H7 (cell line): Measurements from ENCODE around the gene GNG4. TPM values are rescaled to one million over a fixed set of nuclear protein-coding genes. Genes with fewer than 3 reads are reported as not detected.
"Not testable (repeated sequence)": the region's sequence is repeated elsewhere in the genome, so short reads cannot be mapped to it uniquely, and the experiment has no call there.

ENCODE experiments used
- DNase-seq: peaks from one replicate; pipeline ENCODE4 v3.0.0; 2012
- H3K27me3 ChIP-seq: 2 replicates; pipeline ENCODE4 v1.6.0; 2011; ENCODE audit warnings: mild to moderate bottlenecking, low read length; ENCODE audit not compliant: control insufficient read depth, insufficient read depth
- H3K36me3 ChIP-seq: replicated peaks from 2 replicates; pipeline ENCODE4 v1.5.1; 2011; ENCODE audit warnings: low read length; ENCODE audit not compliant: control insufficient read depth, insufficient read depth
- H3K4me3 ChIP-seq: 2 replicates; pipeline ENCODE4 v1.5.1; 2011; ENCODE audit warnings: low read depth, mild to moderate bottlenecking, control low read depth, low read length, moderate library complexity; ENCODE audit not compliant: insufficient read depth
- total RNA-seq: library from RNA; depleted of rRNA; stranded (reverse); fragments of >200 nt; shearing (Covaris generic); gene quantifications from 2 replicates; pipeline ENCODE4 v1.2.3, GENCODE V29; 2014

The GNG4 gene
- total RNA-seq, 1 experiment from 2014 or later: 39.0 TPM

DNA sequence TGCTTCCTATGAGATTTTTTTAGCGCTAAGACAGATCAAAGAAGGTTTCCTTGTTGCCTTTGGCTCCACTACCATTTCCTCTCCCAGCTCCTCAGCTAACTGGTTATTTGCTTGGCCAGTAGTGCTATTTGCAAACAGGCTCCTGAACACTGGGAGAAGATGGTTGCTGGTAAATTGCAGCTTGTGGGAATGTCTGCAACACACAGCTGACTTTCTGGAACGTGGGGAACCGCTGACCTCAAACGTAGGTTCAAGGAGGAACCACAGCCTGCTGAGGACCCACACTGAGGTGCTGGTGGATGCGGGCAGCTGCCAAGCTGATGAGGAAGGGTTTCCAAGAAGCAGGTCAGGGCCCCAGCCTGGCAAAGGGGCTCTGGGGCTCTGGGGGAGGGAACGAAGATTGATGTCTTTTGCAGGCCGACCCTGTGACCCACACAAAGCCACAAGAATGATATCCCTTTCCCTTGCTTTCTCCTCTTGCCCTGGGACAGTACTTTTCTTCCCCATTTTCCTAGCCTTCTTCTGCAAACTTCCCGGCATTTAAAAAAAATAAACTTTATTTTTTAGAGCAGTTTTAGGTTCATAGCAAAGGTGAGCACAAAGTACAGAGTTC lies 24.8 kb downstream of the GNG4 start:
- Histone ChIP-seq H3K36me3 (no peaks in the 10 kb centered on the region), H3K27me3 (no peaks in the 10 kb centered on the region), H3K4me3 (no peak overlapping the region)
- DNase-seq: no peak

DNA sequence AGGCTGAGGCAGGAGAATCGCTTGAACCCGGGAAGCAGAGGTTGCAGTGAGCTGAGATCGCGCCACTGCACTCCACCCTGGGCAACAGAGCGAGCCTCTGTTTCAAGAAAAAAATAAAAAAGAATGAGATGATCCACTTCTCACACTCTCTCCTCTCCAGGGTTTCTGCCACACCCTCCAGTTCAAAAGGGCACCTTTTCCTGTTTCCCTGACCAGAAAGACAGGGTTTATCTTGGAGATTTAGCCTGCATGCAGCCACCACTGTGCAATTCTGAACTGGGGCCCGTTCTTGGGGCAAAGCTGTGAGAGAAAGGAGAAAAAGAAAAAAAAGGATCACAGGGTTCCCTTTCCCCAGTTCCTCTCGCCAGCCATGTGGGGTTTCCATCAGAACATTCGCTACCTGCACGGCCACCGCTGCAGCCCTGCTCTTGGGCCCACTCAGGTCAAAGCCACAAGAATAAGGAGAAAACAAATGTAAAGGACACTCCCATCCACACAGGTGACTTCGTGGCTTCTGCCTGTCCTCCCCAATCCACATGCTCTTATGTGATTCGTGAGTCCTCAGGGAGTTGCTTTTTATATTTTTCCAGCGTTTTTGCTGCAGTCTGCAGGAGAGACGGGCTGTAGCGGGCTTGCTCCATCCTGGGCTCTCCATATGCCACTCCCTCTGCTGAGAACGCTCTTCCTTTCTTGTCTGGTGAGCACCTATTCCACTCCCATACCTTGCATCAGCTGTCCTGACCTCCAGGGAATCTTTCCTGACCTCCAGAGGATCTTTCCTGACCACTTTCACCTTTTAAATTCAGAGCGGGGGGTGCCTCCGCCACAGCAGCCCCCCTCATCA lies 26.4 kb downstream of the GNG4 start:
- Histone ChIP-seq H3K27me3 (no peaks in the 10 kb centered on the region), H3K36me3 (no peaks in the 10 kb centered on the region), H3K4me3 (no peak overlapping the region)
- DNase-seq: no peak

DNA sequence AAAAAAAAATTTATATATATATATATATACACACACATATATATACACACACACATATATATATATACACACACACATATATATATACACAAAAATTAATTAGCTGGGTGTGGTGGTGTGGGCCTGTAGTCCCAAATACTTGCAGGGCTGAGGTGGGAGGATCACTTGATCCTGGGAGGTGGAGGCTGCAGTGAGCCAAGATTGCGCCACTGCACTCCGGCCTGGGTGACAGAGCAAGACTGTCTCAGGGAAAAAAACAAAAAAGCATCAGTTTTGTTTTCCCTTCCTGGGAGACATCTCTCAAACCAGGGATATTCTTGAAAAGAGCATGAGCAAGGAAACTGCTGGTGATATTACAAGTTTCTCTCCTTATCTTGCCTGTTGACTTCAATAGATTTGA lies 30.4 kb downstream of the GNG4 start:
- not testable (repeated sequence) for H3K27me3 ChIP-seq, H3K36me3 ChIP-seq, DNase-seq

DNA sequence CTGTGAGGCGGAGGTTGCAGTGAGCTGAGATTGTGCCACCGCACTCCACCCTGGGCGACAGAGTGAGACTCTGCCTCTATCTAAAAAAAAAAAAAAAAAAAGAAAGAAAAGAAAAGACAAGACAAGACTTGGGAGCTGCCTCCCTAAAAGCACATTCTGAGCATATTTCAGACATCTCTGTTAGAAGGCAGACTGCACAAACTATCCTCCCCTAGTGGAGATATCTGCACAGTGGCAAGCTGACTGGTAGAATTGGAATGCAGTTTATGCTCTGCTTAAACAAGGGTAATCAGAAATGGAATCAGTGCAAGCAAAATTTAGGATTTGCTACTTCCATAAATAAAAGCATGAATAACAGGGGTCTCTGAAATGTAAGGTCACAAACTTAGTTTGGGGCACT lies 31.8 kb downstream of the GNG4 start:
- no peak for DNase-seq
- H3K36me3 ChIP-seq: no peaks in the 10 kb centered on the region
- H3K27me3 ChIP-seq: no peaks in the 10 kb centered on the region
- no peak overlapping the region for H3K4me3 ChIP-seq

More for the DNA sequence above, 30.4 kb downstream of the GNG4 start:
- not testable (repeated sequence) for H3K4me3 ChIP-seq

DNA sequence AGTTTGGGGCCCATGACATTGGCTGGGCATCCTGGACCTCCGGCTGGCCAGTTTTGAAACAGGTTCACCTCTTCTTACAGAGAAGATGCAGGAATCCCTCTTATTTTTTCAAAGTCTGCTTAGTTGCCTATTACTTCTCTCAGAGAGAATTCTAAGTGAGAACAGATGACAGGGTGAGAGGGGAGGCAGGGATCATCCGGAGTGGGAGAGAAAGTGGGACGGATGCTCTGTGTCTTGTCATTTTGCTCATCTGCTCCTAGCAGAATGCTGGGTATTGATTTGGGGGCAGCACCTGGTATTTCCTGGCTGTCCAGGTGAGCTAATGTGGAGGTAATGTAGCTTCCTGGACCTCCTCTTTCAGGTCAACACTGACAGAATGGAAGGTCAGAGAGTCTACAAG lies 32.4 kb downstream of the GNG4 start:
- DNase-seq: no peak
- Histone ChIP-seq H3K36me3 (no peaks in the 10 kb centered on the region), H3K27me3 (no peaks in the 10 kb centered on the region), H3K4me3 (no peak overlapping the region)

DNA sequence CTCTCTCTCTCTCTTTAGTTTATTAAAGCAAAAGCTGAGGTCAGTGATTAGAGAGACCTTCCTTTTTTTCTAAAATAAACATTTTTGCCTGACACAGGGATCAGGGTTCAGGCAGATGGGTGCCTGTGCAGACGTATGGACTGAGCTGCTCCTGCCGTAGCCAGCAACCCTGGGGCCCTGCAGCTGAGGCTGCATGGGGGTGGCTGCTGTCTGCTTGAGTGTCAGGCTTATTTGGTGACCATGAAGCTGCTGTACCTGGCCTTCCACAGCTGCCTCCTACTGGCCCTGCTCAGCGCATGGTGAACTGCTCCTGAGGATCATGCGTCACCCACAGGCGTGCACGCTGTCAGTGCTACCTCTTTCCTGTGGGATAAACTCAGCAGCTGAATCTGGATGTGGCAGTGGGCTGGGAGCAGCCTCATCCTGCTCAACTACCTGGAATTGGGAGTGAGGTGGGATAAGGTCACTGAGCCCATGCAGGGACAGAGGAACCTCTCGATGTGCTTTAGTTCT lies 35.1 kb downstream of the GNG4 start:
- Histone ChIP-seq H3K4me3 (no peak overlapping the region), H3K36me3 (no peaks in the 10 kb centered on the region), H3K27me3 (no peaks in the 10 kb centered on the region)
- no peak for DNase-seq

DNA sequence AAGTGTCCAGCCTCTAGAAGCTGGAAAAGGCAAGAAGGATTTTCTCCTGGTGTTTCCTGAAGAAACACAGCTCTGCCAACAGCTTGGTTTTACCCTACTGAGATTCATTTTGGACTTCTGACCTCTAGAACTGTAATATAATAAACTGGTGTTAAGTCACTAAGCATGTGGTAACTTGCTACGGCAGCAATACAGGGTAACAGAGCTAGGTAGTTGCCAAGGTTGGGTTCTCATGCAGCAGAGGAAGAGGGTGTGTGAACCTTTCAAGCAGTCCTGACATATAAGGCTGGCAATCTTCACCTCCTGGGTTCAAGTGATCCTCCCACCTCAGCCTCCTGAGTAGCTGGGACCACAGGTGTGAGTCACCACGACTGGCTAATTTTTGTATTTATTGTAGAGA lies 36.0 kb downstream of the GNG4 start:
- Histone ChIP-seq H3K27me3 (no peaks in the 10 kb centered on the region), H3K36me3 (no peaks in the 10 kb centered on the region), H3K4me3 (no peak overlapping the region)
- no peak for DNase-seq

DNA sequence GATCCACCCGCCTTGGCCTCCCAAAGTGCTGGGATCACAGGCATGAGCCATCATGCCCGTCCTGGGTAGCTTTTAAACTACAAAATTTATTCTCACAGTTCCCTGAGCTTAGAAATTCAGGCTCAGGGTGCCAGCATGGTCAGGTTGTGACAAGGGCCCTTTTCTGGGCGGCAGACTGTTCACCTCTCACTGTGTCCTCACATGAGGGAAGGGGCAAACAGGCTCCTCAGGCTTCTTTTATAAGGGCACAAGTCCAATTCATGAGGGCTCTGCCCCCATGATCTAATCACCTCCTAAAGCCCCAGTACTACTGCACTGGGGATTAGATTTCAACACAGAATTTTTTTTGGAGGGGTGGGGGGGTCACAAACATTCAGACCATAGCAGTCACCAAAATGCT lies 36.8 kb downstream of the GNG4 start:
- Histone ChIP-seq H3K27me3 (no peaks in the 10 kb centered on the region), H3K36me3 (no peaks in the 10 kb centered on the region), H3K4me3 (no peak overlapping the region)
- DNase-seq: no peak

DNA sequence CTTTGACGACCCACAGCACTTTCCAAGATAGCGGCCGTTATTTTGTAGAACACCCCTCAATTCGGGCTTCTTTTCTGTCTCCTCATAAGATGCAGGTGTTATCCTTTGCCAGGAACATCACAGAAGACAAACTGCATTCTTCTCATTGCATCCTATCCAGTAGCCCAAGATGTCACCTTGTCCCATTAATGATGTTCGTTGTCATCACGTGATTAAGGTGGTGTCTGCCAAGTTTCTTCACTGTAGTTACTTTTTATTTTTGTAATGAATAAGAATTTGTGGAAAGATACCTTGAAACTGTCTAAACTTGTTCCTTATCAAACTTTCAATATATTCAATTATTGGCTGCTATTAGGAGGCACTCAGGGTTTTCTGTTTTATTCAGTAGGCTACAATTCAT lies 39.4 kb downstream of the GNG4 start:
- H3K4me3 ChIP-seq: no peak overlapping the region
- no peaks in the 10 kb centered on the region for H3K36me3 ChIP-seq
- DNase-seq: no peak
- H3K27me3 ChIP-seq: no peaks in the 10 kb centered on the region

DNA sequence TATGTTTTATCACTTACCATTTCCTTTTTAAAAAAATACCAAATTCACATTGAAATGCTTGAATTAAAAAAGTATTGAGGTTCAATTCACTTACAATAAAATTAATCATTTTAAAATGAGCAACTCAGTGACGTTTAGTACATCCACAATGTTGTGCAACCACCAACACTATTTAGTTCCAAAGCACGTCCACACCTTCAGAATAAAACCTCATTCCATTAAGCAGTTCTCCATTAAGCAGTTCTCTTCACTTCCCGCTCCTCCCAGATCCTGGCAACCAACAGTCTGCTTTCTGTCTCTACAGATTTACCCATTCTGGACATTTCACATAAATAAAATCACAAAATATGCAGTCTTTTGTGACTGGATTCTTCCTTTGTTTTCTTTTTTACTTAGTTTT lies 41.3 kb downstream of the GNG4 start:
- Histone ChIP-seq H3K4me3 (no peak overlapping the region), H3K27me3 (no peaks in the 10 kb centered on the region), H3K36me3 (no peaks in the 10 kb centered on the region)
- no peak for DNase-seq

DNA sequence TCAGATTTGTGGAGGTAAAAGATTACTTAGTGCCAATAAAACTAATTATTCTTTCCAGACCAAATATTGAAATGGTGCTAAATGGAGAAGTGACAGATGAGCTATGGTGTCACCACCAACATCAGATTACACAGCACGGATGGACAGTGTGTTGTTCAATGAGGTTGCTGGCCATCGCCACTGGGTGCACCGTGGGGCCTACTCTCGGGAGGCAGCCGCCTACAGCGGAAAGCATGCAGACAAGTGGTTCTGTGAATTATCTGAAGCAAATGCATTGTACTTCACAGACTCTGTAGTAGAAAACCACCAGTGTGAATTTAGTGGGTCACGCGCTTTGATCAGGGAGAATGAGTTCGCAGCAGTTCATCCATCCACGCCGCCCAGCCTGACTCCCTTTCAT lies 42.3 kb downstream of the GNG4 start:
- no peak for DNase-seq
- no peak overlapping the region for H3K4me3 ChIP-seq
- H3K27me3 ChIP-seq: no peaks in the 10 kb centered on the region
- H3K36me3 ChIP-seq: no peaks in the 10 kb centered on the region

DNA sequence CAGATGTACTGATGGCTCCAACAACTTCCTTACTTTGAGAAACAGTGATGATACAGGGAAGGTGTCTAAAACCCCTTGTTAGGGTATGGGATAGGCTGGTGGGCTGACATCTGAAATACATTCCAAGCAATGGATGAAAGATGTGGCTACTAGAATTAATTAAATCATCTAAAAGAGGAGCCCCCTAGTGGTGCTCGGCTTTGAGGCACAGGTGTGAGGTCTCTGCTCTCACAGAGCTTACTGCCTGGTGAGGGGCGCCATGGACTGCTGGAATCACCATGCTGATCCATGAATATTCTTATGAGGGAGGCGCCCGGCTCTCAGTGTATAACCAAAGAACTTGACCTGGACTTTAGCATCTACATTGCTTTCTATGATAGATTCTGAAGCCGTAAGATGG lies 48.5 kb downstream of the GNG4 start:
- DNase-seq: peak; percentile 68
- Histone ChIP-seq H3K36me3 (no peaks in the 10 kb centered on the region), H3K27me3 (no peaks in the 10 kb centered on the region), H3K4me3 (no peak overlapping the region)

DNA sequence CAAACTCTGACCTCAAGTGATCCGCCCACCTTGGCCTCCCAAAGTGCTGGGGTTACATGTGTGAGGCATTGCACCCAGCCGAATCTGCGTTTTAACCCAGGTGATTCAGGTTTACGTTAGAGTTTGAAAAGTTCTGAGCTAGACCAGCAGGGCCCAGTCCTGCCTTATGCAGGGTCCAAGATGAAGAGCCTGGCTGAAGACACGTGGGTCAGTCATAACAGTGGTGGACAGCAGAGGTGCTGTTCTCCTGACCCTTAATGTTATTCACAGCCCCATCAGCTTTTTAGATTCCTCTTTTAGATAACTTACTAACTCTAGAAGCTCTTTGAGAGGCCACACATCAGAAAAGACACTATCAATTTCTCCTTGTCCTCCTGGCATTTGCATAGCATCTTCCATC lies 50.0 kb downstream of the GNG4 start:
- Histone ChIP-seq H3K27me3 (no peaks in the 10 kb centered on the region), H3K4me3 (no peak overlapping the region), H3K36me3 (no peaks in the 10 kb centered on the region)
- no peak for DNase-seq

DNA sequence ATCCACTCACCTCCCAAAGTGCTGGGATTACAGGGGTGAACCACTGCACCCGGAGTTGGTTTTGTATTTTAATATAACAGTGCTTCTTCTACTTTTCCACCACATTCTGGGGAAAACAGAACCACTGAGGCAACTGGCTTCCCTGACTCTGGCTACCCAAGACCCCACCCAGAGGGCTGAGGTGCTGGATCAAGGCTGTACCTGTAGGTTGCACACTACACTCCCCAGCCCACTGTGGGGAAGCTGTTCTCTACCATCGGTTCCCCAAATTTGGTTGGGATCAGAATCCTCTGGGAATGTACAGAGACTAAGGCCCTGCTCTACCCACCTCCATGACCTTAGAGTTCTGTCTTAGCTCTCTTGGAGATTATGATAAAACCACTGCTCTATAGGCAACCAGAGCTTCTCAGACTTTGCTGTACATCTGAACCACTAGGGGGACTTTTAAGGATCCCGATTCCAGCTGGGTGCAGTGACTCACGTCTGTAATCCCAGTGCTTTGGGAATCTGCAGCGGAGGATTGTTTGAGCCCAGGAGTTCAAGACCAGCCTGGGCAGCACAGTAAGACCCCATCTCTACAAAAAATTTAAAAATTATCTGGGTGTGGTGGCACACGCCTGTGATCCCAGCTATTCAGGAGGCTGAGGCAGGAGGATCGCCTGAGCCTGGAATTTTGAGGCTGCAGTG lies 51.6 kb downstream of the GNG4 start:
- H3K36me3 ChIP-seq: no peaks in the 10 kb centered on the region
- no peaks in the 10 kb centered on the region for H3K27me3 ChIP-seq
- DNase-seq: peak; percentile 54
- H3K4me3 ChIP-seq: no peak overlapping the region

DNA sequence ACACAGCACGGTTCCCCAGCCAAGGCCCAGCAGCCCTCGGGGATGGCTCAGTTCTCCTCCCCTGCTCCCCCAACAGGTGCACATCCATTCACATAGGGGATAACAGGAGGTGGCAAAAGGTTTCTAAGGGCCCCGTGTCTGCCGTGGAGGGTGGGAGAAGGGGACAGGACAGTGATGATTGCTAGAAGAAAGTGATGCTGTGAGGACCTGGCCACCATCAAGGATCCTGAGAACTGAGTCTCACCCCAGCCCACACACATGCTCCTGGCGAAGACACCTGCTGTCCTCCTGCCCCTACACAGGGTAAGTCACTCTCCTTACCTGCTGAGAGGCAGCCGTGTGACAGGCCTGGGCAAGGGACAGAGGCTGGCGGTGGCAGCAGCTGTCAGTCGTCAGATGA lies 54.5 kb downstream of the GNG4 start:
- Histone ChIP-seq H3K4me3 (no peak overlapping the region), H3K27me3 (no peaks in the 10 kb centered on the region), H3K36me3 (no peaks in the 10 kb centered on the region; the same call in 1 of the 2 replicates)
- DNase-seq: no peak
